Activated CD4-positive, alpha-beta T cell treated with anti-CD3 and anti-CD28 coated beads, Interleukin-2, amount 50 U/mL, for 16 hours (primary cell): ENCODE data around the gene AGL.
"Not testable (repeated sequence)": the region's sequence is repeated elsewhere in the genome, so short reads cannot be mapped to it uniquely, and the experiment has no call there.

Source experiments
- DNase-seq: peaks from one replicate; pipeline ENCODE4 v3.0.0-alpha.2; 2020

Gene AGL

GRCh38 chr1:99852648-99853047 lies 2.5 kb downstream of the AGL start:
- no peak for DNase-seq

DNA sequence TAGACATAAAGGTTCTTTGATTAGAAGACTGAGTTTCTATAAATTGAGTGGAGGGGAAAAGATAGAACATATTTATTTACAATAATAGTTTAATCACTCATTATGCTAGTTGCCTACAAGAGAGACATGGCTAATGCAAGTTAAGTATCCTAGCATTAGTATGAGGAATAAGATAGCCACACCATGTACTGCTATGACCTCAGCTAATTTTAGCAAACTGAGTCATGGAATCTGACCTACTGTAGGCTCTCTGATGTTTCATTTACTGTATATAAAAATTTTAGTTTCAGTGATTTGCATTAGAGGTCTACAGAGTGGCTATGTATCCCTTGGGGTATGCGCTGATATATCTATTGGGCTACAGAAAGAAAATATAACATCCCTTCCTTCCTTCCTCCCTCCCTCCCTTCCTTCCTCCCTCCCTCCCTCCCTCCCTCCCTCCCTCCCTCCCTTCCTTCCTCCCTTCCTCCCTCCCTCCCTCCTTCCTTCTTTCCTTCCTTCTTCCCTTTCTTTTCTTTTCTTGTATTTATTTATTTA lies 5.8 kb downstream of the AGL start:
- no peak for DNase-seq

GRCh38 chr1:99857041-99857440 lies 6.9 kb downstream of the AGL start:
- not testable (repeated sequence) for DNase-seq

- DNase-seq, result no peak
Observed at GRCh38 chr1:99858286-99858685, 8.1 kb downstream of the AGL start.

GRCh38 chr1:99858881-99859280 lies 8.7 kb downstream of the AGL start:
- no peak for DNase-seq

DNA sequence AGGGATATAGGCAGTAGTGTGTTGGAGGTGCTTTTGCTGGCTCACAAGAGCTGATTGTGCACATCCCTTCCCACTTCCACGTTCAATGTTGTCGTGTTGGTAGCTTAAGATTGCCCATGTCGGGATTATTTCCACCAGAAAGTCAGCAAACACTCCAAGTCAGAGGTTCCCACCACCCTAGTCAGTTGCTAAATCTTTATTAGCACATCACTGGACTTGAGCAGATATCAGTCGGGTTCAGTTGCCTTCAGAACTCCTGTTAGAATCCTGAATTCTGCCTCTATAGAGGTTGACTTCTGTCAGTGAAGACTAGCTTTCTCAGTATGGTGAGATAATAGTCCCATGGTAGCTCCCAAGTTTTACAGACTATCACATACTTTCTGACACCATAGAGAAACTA lies 10.5 kb downstream of the AGL start:
- no peak for DNase-seq

GRCh38 chr1:99867682-99868081 lies 17.5 kb downstream of the AGL start:
- no peak for DNase-seq

GRCh38 chr1:99869304-99869703 lies 19.1 kb downstream of the AGL start:
- no peak for DNase-seq

GRCh38 chr1:99869723-99870122 lies 19.6 kb downstream of the AGL start:
- DNase-seq, result no peak

DNA sequence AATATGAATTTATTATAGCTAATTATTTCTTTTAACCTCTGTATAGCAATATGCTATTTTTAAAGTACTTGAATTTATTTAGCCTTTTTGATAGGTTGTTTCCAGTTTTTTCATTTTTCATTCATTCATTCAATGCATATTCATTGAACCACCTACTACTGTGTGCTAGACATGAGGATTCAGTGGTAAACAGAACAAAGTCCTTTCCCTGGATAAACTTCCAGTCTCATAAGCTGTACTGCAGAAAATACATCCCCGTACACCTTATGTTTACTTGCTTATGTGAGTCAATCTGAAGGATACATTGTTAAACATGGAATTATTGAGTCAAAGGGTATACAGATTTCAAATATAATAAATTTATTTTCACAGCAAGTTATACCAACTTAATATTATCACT lies 21.9 kb downstream of the AGL start:
- no peak for DNase-seq

DNA sequence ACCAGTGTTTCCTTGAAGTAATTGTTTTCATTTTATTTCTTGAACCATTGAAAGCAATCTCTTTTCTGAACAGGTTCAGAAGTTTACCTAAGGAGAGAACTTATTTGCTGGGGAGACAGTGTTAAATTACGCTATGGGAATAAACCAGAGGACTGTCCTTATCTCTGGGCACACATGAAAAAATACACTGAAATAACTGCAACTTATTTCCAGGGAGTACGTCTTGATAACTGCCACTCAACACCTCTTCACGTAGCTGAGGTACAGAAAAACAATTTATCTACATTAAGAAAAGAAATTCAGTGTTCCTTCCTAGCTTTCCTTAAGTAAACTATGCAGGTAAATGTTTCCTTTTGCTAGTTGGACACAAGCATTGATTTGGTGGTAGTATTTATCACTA lies 27.4 kb downstream of the AGL start:
- no peak for DNase-seq

GRCh38 chr1:99886179-99886578 lies 36.0 kb downstream of the AGL start:
- DNase-seq, result no peak

- no peak for DNase-seq
Observed at GRCh38 chr1:99886841-99887240, 36.7 kb downstream of the AGL start.

- DNase-seq, result no peak
Observed at GRCh38 chr1:99887890-99888289, 37.7 kb downstream of the AGL start.

DNA sequence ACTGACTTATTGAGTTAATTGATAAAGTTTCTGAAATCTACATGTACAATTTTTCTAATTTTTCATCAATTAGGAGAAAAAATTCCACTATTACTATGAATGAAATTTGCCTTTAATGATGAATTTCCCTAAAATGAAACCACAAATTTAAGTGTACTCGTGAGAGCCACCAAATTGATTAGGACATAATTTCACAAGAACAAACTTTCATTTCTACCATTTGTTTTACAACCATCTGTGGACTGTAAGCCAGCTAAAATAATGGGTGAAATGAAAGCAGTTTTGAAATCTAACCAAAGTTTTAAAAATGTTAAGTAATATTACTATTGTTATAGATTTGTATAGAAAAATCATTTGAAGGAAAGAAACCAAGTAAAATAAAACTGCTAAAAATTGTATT lies 41.8 kb downstream of the AGL start:
- no peak for DNase-seq

- not testable (repeated sequence) for DNase-seq
Observed at GRCh38 chr1:99903278-99903677, 53.1 kb downstream of the AGL start.

- DNase-seq, result no peak
Observed at GRCh38 chr1:99906535-99906934, 56.4 kb downstream of the AGL start.

- no peak for DNase-seq
Observed at GRCh38 chr1:99917214-99917613, 67.1 kb downstream of the AGL start.

DNA sequence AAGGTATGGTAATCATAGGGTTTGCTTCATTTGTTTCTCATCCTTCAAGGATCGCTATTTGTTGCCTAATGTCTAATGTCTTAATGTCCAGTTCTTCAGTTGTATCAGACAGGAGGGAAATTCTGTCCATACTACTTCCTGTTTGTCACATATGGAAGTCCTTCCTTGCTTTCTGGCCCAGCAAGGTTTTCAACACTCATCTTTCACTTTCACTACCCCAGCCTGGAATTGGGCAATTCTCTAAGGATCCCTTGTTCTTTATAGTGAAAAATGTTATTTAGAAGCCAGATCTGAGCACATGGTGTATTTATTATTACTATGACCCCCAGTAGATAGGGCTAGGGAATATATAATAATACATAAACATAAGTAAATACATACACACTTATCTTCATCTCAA lies 69.1 kb downstream of the AGL start:
- DNase-seq, result no peak

GRCh38 chr1:99934801-99935200 lies 84.6 kb downstream of the AGL start:
- DNase-seq, result no peak

DNA sequence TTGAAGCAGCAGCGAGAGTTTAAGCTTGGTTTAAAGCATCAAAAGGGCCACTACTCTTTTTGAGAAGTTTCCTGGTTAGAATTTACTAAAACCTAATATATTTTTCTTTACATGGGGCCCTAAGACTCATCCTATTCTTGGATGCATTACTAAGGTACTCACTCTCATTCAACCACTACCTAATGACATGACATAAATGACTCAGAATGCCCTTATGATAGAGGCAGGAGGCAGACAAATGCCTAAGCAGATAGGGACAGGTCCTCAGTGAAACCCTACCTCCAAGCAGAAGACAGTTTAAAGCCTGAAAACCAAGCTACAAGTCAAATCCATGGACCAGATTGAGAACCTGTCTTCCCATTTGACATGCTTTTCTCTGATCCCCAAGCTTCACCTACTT lies 85.4 kb downstream of the AGL start:
- no peak for DNase-seq

DNA sequence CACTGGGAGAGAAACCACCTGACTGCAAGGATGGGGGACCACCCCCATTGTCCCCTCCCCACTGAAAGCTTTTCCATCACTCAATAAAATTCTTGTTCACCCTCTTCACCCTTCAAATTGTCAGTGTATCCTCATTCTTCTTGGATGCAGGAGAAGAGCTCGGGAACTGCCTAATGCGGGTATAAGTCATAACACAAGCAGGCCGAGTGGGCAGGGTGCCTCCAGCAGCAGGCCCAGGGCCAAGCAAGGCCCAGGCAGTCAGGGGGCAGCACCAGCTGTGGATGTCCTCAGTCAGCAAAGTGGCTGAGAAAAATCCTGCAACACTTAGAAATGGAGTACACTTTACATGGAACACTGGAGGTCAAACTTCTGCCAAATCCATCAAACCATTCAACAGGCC lies 85.9 kb downstream of the AGL start:
- no peak for DNase-seq

DNA sequence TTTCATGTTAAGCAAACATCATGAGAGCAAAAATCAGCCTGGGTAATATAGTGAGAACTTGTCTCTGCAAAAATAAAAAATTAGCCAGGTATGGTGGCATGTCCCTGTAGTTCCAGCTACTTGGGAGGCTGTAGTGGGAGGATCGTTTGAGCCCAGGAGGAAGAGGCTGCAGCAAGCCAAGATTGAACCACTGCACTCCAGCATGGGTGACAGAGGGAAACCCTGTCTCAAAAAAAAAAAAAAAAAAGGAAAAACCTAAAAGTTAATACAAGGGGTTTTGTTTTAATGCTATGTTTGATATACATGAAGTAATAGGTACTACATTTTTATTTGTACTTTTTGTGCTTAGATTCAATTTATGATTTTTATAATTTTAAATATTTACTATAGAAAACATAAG lies 92.6 kb downstream of the AGL start:
- DNase-seq, result no peak

DNA sequence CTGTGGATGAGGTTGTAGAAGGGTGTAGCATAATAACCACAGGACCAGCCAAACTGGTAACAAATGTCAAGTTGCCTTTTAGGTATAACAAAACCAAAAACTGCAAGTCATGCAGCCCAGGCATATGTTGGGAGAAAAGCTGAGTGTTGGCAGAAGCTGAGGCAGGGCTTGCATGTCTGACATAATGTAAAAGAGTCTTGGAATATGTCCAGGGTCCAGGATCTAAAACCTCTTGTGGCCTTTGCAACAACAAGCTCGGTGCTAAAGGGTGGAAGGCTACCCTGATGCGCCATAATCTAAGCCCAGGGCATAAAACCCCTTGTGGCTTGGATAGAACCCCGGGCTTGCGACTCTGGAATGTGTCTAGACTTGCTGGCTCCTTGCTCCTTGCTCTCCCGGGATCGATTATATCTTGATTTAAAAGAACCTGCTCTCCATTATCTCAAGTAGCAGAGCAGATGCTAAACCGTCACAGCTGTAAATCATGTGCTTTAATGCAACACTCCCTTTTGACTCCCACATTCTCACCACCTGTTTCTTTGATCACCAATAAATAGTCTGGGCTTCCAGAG lies 93.1 kb downstream of the AGL start:
- DNase-seq, result no peak

- DNase-seq, result no peak
Observed at GRCh38 chr1:99944192-99944591, 94.0 kb downstream of the AGL start.

GRCh38 chr1:99945174-99945573 lies 95.0 kb downstream of the AGL start:
- DNase-seq, result no peak
